Stimulated activated CD8-positive, alpha-beta memory T cell treated with anti-CD3 and anti-CD28 coated beads, Interleukin-15, amount 100 ng/mL, for 48 hours (primary cell): ENCODE results near the gene SPTAN1.

ENCODE experiments used
- DNase-seq, 2 donors: peaks; one replicate each; pipeline ENCODE4 v3.0.0-alpha.2; 2020; ENCODE audit warnings: low read depth in 2 of 2

The SPTAN1 gene

GRCh38 chr9:128600099-128600498, 47.7 kb downstream of the SPTAN1 start:
- no peak for DNase-seq

DNA sequence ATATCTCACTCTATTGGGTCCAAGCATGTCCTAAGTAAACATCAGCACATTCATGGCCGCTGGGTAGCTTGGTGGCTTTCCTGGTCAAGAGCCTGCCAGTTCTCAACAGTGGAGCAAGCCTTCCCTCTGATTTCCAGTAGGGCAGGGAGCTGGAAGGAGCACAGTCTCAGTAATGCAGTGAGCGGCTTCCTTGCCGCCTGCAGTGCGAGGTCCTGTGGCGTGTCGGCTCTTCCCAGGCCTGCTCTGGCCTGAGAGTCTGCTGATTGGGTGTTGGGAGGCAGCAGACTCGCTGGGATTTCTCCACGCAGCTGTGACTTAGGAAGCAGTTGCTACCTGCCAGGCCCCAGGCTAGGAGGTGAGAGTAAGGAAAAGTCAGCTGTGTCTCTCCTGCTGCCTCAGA, 51.3 kb downstream of the SPTAN1 start:
- no peak for DNase-seq

DNA sequence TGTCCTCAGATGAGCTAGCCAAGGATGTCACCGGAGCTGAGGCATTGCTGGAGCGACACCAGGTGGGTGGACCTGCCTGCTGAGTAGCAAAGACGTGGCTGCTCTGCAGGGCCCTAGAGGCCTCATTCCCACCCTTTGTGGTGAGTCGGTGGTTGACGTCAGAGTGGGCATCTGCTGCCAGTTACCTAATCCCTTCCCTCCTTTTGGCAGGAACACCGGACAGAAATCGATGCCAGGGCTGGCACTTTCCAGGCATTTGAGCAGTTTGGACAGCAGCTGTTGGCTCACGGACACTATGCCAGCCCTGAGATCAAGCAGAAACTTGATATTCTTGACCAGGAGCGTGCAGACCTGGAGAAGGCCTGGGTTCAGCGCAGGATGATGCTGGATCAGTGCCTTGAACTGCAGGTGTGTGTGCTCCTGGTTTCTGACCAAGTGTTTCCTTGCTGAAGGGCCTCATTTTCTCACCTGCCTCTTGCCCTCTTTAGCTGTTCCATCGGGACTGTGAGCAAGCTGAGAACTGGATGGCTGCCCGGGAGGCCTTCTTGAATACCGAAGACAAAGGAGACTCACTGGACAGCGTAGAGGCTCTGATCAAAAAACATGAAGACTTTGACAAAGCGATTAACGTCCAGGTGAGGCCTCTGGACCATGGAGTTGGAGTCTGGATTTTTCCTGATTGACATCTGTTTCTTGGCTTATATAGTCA, 55.4 kb downstream of the SPTAN1 start:
- DNase-seq = no peak

DNA sequence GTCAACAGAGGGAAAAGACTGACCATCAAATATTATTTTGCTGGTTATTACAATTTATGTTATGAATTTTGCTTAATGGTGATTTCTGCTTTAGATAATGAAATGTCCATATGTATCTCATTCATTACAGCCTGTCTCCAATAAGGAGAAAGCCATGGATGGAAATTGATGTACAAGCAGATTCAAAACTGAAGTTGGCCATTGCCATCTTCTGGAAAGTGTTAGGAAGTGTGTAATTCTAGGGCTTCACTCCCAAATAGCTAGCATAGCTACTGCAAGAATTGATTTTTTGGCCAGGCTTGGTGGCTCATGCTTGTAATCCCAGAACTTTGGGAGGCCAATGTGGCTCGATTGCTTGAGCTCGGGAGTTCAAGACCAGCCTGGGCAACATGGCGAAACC, 58.5 kb downstream of the SPTAN1 start:
- DNase-seq = no peak

DNA sequence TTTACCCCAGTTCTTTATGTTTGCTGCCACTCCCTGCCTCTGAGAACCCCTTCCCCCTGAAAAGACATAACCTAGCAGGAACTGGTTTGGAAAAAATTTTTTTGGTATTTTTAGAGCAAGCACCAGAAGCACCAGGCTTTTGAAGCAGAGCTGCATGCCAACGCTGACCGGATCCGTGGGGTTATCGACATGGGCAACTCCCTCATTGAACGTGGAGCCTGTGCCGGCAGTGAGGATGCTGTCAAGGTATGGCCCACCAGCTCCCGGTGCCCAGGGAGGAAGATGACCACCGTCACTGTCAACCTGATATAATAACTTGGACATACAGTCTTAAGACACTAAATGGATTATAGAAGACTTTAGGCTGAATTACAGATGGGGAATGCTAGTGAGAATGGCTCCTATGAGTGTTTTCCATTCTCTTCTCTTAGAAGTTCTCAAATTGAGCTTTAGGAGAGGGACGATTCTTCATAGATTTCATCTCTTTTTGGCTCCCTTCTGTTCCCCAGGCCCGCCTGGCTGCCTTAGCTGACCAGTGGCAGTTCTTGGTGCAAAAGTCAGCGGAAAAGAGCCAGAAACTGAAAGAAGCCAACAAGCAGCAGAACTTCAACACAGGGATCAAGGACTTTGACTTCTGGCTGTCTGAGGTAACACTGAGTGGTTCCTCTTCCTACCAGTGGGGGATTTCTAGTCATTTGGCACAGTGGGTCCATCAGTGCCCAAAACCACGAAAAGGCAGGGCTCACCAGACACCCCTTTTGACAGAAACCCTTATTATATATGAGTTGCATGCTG, 59.4 kb downstream of the SPTAN1 start:
- no peak for DNase-seq

GRCh38 chr9:128614728-128615127, 62.3 kb downstream of the SPTAN1 start:
- DNase-seq = no peak

GRCh38 chr9:128615571-128615970, 63.2 kb downstream of the SPTAN1 start:
- no peak for DNase-seq

- DNase-seq = no peak
Measured at GRCh38 chr9:128617943-128618342, 65.6 kb downstream of the SPTAN1 start.

- no peak for DNase-seq
Measured at GRCh38 chr9:128619127-128619526, 66.7 kb downstream of the SPTAN1 start.

DNA sequence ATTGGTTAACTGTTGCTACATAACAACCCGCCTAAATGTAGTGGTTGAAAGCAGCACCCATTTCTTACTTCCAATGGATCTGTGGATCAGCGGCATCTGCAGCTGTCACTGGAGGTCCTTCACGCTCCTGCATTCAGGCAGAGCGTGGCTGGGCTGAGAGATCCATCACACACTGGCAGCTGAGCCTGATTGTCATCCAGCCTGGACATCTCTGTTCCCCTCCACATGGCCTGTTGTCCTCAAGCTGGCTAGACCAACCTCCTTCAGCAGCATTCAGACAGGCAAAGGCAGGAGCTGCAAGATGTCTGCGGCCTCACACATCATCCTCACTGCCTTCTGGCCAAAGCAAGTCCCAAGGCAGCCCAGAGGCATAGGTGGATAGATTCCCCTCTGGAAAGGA, 67.4 kb downstream of the SPTAN1 start:
- DNase-seq = no peak

- no peak for DNase-seq
Measured at GRCh38 chr9:128621730-128622455, 69.5 kb downstream of the SPTAN1 start.

DNA sequence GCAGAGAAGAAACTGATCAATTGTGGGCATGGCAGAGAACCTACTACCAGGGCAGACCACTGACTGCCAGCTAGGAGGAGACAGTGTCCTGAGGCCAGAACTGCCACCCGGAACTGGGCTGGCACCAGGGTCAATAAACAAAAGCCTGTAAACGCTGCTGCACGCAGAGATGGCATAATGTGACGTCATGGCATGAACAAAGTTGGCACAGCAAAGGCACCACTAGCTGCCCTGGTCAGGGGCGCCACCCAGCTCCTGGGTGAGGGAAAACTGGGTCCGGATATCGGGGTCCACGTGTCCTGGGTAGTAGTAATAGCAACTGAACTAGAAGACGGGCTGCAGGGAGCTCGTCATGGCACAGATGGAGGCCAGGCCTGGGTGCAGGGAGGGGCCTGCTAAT, 72.2 kb downstream of the SPTAN1 start:
- no peak for DNase-seq

DNA sequence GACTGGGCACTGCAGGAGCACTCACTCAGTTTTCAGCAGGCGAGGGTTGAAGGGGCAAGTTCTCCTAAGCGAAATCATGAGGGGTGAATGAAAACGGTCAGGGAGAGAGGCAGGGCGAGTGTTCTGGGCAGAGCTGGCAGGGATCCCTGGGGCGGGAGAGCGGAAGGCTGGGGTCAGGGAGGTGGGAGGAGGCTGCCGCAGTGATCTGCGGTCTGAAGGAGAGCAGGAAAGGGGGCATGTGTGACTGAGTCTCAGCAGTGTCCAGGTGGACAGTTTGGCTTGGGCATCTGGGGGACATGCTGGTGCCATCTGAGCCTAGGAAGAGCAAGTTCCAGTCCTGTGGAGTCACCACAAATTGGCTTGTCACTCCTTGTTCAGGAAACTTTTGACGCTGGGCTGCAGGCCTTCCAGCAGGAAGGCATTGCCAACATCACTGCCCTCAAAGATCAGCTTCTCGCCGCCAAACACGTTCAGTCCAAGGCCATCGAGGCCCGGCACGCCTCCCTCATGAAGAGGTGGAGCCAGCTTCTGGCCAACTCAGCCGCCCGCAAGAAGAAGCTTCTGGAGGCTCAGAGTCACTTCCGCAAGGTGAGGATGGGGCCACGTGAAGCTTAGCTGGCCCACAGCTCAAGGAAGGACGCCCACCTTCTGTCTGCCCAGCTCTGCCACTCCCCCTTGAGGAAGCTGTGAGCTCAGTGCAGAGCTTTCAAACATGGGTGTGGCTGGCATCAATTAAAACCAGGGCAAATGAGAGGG, 73.2 kb downstream of the SPTAN1 start:
- DNase-seq = no peak

GRCh38 chr9:128626181-128626580, 73.8 kb downstream of the SPTAN1 start:
- DNase-seq = no peak

GRCh38 chr9:128627127-128627715, 74.8 kb downstream of the SPTAN1 start:
- no peak for DNase-seq

DNA sequence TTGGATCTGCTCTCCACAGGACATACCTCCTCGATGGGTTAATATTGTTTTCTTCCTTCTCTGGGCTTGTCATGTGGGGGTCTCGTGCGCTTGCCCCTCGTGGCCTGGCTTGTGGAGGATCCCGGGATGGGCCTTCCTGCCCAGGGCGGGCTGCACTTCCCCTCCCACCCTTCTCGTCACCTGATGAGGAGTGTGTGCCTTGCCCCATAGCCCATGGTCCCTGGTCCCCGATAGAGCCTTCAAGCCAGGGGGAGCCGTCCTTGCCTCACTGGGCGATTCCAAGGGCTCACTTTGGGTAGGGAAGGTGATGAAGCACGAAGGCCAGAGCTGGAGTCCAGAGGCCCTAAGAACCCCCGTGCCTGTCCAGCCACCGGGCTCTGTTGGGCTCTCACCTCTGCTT, 75.5 kb downstream of the SPTAN1 start:
- no peak for DNase-seq

DNA sequence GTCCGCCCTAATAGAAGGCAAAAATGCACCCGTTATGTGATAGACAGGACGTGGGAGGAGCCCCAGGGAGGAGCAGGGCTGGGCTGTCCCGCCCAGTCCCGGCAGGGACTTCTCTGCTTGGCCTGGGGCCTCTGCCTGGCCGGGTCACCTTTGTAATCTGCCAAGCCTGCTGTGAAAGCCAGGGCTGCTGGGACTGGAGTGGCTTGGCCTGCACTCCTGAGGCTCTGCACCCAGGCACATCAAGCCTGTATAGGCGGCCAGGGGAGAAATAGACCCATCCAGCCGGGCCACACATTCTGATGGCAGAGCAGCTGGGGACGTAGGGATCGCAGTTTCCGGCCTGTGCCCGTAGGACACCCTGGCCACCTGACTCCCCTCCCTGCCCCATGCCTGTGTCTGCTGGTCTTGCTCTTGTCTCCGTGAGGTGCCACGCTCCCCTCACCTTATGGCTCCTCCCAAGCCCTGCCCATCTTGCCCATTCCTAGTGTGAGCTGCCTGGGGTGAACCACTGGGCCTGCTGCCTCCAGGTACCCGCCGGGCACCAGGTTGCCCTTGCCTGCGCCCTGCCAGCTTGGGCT, 76.2 kb downstream of the SPTAN1 start:
- no peak for DNase-seq

DNA sequence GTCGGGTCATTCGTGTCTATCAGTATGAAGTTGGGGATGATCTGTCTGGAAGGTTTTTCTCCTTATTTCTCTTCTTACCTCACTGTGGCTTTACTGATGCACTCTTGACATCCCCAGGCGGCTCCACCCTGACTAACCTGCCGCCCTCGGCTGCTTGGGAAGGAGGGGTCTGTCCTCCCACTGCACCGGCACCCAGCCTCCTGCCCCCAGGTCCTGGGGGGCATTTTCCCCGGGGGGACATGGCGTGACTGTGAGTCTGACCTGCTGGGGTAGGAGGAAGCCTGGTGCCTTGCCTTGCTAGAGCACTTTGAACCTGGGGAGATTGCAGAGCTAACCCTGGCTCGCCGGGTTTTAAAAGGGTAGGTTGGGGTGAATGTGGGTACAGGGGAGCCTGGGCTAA, 76.7 kb downstream of the SPTAN1 start:
- no peak for DNase-seq

GRCh38 chr9:128629852-128630545, 77.6 kb downstream of the SPTAN1 start:
- DNase-seq = no peak

- no peak for DNase-seq
Measured at GRCh38 chr9:128631636-128632035, 79.2 kb downstream of the SPTAN1 start.

DNA sequence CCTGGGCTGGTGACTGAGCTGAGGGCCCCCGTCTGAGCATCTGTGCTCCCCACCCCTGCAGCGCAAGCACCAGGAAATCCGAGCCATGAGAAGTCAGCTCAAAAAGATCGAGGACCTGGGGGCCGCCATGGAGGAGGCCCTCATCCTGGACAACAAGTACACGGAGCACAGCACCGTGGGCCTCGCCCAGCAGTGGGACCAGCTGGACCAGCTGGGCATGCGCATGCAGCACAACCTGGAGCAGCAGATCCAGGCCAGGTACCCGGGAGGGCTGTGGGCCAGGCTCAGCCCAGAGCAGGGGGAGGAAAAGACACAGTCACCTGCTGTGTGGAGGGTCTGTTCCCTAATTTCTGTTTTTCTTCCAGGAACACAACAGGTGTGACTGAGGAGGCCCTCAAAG, 79.7 kb downstream of the SPTAN1 start:
- DNase-seq = no peak
